ENCODE data around the gene FRMD4B.

GRCh38 chr3:69411346-69411745, 25.5 kb upstream of the FRMD4B start:
- TF ChIP-seq CTCF (IDR thresholded peaks at IDR 0.05; ENCODE audit: borderline replicate concordance, extremely low read depth, low read length, poor library complexity, severe bottlenecking) = no peak
- TF ChIP-seq EZH2 (IDR thresholded peaks at IDR 0.05; ENCODE audit: borderline replicate concordance, low read depth, low read length, severe bottlenecking) = no peak

Data from DND-41 (cell line).